ENCODE results near the gene SPTLC3. TPM values are rescaled to one million over a fixed set of nuclear protein-coding genes. Genes with fewer than 3 reads are reported as not detected.
A peak's percentile ranks its signal among the peaks of the same experiment; 100 is the strongest.

The SPTLC3 gene
- total and polyA plus RNA-seq, 2 of the 13 experiments (the other 11 are each of a cell fraction or from before 2014, with no cell fraction given) = 20.5 to 95.6 TPM

DNA sequence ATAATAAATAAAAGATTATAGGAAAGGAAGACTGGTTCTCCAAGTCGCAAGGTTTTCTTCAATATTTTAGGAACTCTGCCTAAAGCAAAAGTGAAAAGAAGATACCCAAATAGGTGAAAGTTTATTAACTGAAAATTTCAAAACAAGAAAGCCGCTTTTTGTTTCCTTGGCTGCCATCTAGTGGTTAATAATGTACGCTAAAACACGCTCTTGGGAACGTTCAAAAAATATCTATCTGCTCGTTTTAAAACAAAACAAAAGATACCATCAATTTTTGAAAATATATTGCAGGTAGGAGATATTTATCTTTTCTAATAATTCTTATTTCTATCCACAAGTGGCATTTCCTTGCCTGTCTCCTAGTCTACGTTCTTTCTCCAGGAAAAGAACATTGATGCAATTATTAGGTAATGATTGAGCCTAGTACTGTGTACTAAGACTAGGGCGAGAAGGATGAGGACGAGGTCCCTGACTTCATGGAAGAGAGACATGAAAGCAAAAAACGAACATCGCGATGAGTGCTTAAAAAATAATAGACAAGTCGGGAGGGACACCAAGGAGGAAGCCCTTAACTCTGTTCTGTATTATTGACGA, 97.2 kb downstream of the SPTLC3 start (continued):
- TF ChIP-seq, protein P1, sequence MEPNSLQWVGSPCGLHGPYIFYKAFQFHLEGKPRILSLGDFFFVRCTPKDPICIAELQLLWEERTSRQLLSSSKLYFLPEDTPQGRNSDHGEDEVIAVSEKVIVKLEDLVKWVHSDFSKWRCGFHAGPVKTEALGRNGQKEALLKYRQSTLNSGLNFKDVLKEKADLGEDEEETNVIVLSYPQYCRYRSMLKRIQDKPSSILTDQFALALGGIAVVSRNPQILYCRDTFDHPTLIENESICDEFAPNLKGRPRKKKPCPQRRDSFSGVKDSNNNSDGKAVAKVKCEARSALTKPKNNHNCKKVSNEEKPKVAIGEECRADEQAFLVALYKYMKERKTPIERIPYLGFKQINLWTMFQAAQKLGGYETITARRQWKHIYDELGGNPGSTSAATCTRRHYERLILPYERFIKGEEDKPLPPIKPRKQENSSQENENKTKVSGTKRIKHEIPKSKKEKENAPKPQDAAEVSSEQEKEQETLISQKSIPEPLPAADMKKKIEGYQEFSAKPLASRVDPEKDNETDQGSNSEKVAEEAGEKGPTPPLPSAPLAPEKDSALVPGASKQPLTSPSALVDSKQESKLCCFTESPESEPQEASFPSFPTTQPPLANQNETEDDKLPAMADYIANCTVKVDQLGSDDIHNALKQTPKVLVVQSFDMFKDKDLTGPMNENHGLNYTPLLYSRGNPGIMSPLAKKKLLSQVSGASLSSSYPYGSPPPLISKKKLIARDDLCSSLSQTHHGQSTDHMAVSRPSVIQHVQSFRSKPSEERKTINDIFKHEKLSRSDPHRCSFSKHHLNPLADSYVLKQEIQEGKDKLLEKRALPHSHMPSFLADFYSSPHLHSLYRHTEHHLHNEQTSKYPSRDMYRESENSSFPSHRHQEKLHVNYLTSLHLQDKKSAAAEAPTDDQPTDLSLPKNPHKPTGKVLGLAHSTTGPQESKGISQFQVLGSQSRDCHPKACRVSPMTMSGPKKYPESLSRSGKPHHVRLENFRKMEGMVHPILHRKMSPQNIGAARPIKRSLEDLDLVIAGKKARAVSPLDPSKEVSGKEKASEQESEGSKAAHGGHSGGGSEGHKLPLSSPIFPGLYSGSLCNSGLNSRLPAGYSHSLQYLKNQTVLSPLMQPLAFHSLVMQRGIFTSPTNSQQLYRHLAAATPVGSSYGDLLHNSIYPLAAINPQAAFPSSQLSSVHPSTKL (CRISPR knock-in tag; IDR thresholded peaks at IDR 0.05) = peak; percentile 49; the same call in 1 of the 2 replicates
- TF ChIP-seq ZNF614 (CRISPR knock-in tag; IDR thresholded peaks at IDR 0.05; ENCODE audit: borderline replicate concordance) = peak; percentile 38; the same call in 1 of the 2 replicates
- peak; percentile 20 for TF ChIP-seq TEAD3 (CRISPR knock-in tag; optimal IDR thresholded peaks at IDR 0.05; ENCODE audit: borderline replicate concordance)
- 0 out of 2 replicates have a peak, but pooled peaks have one; percentile 32 for TF ChIP-seq ARID2 (CRISPR knock-in tag; IDR thresholded peaks at IDR 0.05; ENCODE audit: borderline replicate concordance)
- TF ChIP-seq CREB1 (IDR thresholded peaks at IDR 0.05) = no peak
- 0 out of 2 replicates have a peak, but pooled peaks have one; percentile 28 for TF ChIP-seq CREB1 (CRISPR knock-in tag; IDR thresholded peaks at IDR 0.05)
- TF ChIP-seq NFATC3 (CRISPR knock-in tag; IDR thresholded peaks at IDR 0.05) = no peak
- peak; percentile 88 for TF ChIP-seq RAD21 (CRISPR knock-in tag; IDR thresholded peaks at IDR 0.05)
- no peak for TF ChIP-seq CENPX (CRISPR knock-in tag; IDR thresholded peaks at IDR 0.05)
- TF ChIP-seq, protein P2, sequence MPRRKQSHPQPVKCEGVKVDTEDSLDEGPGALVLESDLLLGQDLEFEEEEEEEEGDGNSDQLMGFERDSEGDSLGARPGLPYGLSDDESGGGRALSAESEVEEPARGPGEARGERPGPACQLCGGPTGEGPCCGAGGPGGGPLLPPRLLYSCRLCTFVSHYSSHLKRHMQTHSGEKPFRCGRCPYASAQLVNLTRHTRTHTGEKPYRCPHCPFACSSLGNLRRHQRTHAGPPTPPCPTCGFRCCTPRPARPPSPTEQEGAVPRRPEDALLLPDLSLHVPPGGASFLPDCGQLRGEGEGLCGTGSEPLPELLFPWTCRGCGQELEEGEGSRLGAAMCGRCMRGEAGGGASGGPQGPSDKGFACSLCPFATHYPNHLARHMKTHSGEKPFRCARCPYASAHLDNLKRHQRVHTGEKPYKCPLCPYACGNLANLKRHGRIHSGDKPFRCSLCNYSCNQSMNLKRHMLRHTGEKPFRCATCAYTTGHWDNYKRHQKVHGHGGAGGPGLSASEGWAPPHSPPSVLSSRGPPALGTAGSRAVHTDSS (CRISPR knock-in tag; conservative IDR thresholded peaks at IDR 0.05) = no peak
- no peak for TF ChIP-seq RBAK (CRISPR knock-in tag; IDR thresholded peaks at IDR 0.05)
- TF ChIP-seq TSC22D2 (CRISPR knock-in tag; IDR thresholded peaks at IDR 0.05; ENCODE audit: borderline replicate concordance) = peak; percentile 65; the same call in 1 of the 2 replicates
- TF ChIP-seq PPARG (CRISPR knock-in tag; conservative IDR thresholded peaks at IDR 0.05) = peak; percentile 99
- TF ChIP-seq, protein P3, sequence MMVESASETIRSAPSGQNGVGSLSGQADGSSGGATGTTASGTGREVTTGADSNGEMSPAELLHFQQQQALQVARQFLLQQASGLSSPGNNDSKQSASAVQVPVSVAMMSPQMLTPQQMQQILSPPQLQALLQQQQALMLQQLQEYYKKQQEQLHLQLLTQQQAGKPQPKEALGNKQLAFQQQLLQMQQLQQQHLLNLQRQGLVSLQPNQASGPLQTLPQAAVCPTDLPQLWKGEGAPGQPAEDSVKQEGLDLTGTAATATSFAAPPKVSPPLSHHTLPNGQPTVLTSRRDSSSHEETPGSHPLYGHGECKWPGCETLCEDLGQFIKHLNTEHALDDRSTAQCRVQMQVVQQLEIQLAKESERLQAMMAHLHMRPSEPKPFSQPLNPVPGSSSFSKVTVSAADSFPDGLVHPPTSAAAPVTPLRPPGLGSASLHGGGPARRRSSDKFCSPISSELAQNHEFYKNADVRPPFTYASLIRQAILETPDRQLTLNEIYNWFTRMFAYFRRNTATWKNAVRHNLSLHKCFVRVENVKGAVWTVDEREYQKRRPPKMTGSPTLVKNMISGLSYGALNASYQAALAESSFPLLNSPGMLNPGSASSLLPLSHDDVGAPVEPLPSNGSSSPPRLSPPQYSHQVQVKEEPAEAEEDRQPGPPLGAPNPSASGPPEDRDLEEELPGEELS (CRISPR knock-in tag; IDR thresholded peaks at IDR 0.05) = no peak
- TF ChIP-seq, protein P4, sequence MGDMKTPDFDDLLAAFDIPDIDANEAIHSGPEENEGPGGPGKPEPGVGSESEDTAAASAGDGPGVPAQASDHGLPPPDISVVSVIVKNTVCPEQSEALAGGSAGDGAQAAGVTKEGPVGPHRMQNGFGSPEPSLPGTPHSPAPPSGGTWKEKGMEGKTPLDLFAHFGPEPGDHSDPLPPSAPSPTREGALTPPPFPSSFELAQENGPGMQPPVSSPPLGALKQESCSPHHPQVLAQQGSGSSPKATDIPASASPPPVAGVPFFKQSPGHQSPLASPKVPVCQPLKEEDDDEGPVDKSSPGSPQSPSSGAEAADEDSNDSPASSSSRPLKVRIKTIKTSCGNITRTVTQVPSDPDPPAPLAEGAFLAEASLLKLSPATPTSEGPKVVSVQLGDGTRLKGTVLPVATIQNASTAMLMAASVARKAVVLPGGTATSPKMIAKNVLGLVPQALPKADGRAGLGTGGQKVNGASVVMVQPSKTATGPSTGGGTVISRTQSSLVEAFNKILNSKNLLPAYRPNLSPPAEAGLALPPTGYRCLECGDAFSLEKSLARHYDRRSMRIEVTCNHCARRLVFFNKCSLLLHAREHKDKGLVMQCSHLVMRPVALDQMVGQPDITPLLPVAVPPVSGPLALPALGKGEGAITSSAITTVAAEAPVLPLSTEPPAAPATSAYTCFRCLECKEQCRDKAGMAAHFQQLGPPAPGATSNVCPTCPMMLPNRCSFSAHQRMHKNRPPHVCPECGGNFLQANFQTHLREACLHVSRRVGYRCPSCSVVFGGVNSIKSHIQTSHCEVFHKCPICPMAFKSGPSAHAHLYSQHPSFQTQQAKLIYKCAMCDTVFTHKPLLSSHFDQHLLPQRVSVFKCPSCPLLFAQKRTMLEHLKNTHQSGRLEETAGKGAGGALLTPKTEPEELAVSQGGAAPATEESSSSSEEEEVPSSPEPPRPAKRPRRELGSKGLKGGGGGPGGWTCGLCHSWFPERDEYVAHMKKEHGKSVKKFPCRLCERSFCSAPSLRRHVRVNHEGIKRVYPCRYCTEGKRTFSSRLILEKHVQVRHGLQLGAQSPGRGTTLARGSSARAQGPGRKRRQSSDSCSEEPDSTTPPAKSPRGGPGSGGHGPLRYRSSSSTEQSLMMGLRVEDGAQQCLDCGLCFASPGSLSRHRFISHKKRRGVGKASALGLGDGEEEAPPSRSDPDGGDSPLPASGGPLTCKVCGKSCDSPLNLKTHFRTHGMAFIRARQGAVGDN (CRISPR knock-in tag; IDR thresholded peaks at IDR 0.05) = no peak
- no peak for TF ChIP-seq FOSL2 (CRISPR knock-in tag; IDR thresholded peaks at IDR 0.05)
- no peak for TF ChIP-seq ZSCAN30 (CRISPR knock-in tag; IDR thresholded peaks at IDR 0.05)
- peak; percentile 34; the same call in 1 of the 2 replicates for TF ChIP-seq KLF9 (CRISPR knock-in tag; IDR thresholded peaks at IDR 0.05; ENCODE audit: low read depth)
- TF ChIP-seq KMT2A (CRISPR knock-in tag; IDR thresholded peaks at IDR 0.05) = no peak
- peak; percentile 56; the same call in 1 of the 2 replicates for TF ChIP-seq GATAD2A (CRISPR knock-in tag; IDR thresholded peaks at IDR 0.05)
